GM19463 (cell line): ENCODE results near the gene SNX9.

Source experiments
- ATAC-seq: cut with Tn5 transposase; IDR thresholded peaks from one replicate; pipeline ENCODE4 v1.9.1; 2021; ENCODE audit warnings: mild to moderate bottlenecking, moderate library complexity; ENCODE audit not compliant: unreplicated experiment

The SNX9 gene

DNA sequence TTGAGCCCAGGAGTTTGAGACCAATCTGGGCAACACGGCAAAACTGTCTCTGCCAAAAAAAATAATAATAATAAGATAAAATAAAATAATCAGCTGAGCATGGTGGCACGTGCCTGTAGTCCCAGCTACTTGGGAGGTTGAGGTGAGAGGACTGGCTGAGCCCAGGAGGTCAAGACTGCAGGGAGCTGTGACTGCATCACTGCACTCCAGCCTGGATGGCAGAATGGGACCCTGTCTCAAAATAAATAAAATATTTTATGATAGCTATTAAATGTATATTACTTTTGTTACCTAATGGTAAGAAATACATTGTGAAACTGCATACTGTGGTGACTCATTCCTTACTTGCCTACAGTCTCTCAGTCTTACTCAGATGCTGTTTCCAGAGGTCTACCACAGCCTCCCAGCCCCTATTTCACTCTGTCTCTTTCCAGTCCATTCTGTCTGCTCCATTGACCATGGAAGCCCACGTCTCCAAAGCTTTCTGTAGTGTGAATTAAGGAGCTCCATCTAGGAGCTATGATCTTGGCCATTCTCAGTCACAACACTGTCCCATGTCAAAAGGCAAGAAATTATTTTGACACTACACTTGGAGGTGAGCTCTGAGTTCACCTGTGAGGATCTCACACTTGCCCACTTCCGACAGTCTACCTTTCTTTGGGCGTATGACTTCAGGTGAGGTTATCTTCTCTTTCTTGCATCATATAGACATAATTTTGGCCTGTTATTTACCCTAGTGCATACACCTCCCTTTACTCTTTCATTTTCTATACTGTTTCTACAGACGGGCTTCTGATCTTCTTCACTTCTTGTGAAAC lies 22.4 kb upstream of the SNX9 start:
- ATAC-seq = peak; percentile 96

- no peak for ATAC-seq
Measured at GRCh38 chr6:157804448-157805327, 18.4 kb upstream of the SNX9 start.

DNA sequence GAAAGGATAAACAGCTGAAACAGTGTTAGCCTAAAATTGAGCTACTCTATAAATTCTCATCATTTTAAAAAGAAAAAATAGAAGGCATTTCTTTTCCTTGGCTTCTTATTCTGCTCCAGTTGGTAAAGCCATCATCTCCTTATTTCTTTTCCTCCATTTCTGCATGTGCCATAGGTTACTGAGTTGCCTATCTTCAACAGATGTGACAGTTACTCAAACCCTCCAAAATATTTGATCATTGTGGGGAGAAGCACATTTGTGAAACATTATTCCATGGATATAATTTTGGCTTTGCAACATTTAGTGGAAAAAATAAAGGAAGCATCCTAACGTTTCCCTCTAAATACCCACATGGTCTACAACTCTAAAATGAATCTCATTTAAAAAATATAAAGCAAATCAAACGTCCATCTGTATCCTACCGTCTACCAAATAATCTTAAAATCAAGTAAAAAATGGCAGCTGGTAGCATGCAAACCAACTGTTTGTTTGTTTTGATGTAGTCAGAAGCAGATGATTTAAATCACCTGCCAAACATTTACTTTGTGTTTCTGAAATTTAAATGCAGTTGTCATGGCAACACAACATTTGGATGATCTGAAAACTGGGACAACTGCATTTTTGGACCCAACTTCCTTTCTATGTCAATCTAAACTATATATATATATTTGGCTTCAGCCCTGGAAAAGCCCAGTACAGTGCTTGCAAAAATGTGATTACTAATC lies 16.8 kb upstream of the SNX9 start:
- no peak for ATAC-seq

- ATAC-seq = no peak
Measured at GRCh38 chr6:157806856-157807215, 16.2 kb upstream of the SNX9 start.

DNA sequence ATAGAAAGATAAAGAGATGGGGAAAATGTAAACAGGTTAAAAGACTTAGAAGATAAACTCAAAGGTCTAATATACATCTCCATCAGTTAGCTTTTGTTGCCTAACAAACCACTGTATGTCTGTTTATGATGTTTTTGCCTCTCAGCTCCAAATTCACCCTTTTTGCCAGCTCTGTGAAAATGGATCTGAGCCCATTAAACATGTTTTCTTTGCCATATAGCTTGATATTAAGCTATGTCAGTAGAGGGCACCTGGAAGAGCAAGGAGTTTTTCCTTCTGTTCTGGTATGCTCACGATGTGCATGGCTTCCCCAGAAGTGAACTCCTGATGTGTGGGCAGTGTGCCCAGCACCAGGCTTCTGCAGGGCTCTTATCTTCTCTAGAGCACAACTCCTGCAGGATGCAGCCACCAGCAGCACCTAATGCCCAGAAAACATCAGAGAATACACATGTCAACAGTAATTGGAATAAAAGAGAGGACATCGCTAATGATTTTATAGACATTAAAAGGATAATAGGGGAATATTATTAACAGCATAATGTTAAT lies 14.6 kb upstream of the SNX9 start:
- ATAC-seq = no peak

DNA sequence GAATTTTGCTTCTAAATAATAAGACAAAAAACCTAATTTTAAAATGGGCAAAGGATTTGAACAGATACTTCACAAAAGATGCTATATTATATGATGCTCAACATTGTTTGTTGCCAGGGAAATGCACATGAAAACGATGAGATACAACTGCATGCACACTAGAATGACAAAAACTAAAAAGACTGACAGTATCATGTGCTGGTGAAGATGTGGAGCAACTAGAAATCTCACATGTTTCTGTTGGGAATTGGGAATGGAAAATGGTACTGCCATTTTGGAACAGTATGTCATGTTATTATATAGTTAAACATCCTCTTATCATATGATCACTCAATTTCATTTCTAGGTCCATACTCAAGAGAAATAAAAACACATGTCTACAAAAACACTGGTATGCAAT lies 13.4 kb upstream of the SNX9 start:
- no peak for ATAC-seq

DNA sequence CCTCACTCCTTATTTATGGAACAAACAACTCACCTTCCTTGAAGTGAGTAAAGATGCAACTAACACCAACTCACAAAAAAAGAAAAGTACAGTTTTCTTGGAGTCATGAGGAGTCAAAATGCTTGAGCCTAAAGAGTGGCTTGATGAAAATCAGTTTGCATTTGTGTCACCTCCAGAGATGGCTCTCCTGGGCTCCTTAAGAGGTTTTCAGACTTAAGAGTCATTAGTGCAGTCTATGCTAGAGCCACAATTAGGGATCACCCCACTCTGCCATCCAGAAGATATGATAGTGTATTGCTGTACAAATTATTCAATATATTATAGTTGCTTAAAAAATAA lies 11.9 kb upstream of the SNX9 start:
- ATAC-seq = no peak

DNA sequence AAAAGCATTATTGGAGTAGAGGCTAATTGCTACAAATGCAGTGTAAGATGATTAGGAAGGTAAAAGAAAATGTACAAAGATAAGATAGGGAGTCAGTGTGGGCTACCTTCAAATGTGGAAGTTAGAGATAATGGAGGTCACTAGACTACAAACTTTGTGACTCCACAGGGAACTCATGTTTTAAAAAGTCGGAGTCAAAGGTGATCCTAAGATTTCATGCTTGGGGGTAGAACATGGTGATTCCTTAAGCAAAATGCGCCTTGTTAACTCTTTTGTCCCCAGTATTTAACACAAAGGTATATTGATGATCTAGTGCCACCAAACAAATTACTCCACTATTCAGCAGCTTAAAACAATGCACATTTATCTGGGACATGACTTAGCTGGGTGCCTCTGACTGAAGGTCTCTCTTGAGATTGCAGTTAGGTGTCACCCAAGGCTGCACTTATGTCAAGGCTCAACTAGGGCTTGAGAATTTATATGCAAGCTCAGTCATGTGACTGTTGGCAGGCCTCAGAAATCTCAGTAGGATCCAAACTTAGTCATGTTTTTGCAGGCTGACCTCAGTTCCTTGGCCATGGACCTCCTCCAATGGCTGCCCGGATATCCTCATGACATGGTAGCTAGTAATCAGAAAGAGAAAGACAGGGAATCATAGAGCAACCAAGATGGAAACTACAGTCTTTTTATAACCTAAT lies 11.4 kb upstream of the SNX9 start:
- ATAC-seq = no peak

- ATAC-seq = no peak
Measured at GRCh38 chr6:157812425-157813171, 10.4 kb upstream of the SNX9 start.

DNA sequence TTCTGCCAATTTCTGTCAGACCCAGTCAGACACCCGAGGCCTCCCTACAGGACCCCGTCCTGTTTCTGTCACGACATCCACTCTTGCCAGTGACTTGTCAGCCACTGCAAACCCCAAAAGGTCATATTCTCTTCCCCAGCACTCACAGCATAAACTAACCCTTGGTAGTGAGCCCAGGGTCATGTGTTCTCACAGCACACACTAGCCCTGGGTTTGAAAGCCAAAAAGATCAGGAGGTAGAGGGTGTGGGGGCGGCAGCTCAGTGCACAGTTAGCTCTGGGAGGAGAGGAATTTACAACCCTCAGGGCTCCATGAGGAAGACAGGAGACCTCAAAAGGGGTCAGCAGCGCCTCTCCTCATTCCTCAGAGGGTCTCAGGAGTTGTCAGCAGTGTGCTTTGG lies 9.9 kb upstream of the SNX9 start:
- no peak for ATAC-seq

- no peak for ATAC-seq
Measured at GRCh38 chr6:157813750-157814455, 9.1 kb upstream of the SNX9 start.

GRCh38 chr6:157814883-157815282 lies 8.2 kb upstream of the SNX9 start:
- ATAC-seq = peak; percentile 72

GRCh38 chr6:157821342-157822033 lies 1.6 kb upstream of the SNX9 start:
- no peak for ATAC-seq

DNA sequence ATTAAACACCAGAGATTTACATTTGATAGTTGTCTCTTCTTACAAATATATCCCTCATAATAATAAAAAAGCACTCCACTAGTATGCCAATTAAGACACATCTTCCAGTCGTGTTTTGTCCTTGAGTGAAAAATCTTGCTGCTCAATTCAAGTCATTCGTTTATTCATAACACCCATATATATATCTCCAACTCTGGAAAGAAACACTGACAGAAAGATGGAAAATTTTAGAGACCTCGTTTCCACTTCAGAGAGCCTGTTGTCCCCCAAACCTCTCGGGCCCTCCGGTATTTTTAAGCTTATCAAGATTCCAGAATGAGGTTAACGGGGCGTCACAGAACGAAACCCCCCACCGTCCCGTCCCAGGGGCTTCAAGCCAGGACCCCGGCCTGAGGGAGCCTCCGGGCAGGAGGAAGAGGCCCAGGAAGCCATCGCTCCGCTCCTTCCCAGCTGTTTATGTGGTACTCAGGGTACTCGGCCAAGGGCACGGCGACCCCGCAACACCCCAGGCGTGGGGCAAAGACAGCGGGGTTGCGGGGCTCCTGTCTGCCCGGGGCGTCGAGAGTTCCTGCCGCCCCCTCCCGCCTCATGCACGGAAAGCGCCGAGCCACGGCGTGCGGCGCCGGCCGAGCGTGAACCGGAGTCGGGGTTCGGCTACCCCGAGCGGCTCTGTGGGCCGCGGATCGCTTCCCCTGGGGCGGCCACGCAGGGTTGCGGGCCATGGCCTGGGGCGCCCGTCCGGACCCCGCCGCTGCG lies 623 bp upstream of the SNX9 start:
- peak; percentile 15 for ATAC-seq

- ATAC-seq = peak; percentile 49
Measured at GRCh38 chr6:157823528-157824370, 703 bp downstream of the SNX9 start.

DNA sequence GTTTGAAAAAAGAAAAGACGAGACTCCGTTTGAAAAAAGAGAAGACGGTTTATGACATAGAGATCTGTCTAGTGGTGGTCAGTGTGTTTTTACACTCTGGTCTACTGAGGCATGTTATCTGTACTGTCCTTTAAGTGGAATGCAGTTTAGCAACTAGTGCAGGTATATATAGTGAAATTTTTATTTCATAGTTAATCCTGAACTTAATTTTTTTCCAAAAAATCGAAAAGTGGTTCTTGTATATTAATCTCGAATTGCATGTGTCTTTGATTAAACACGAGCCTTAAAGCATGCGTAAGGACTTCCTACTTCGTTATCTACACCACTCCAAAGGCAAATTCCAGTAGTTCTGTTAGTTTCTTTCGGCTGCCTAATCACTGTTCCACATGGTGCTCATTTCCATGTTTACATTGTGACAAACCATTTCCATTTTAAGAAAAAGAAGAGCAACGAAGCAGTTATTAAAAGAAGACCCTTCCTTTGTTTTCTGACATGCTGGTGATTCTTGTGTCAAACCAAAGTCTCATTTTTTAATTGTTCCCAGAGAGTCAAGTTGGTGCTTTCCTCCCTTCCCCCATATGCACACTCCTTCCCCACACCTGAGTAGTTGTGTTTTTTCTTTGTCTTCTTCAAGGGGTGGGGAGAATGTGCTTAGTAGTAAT lies 2.3 kb downstream of the SNX9 start:
- no peak for ATAC-seq
